ENCODE measurements around the gene CHCHD6.

Gene CHCHD6

GRCh38 chr3:126811530-126811929, 107.5 kb downstream of the CHCHD6 start:
- Histone ChIP-seq H3K4me2 (ENCODE audit: low read depth, low read length, poor library complexity, severe bottlenecking) (no peak overlapping the region), H3K9me3 (ENCODE audit: insufficient read depth, low read length) (no peaks in the 10 kb centered on the region), H3K36me3 (ENCODE audit: low read length) (no peaks in the 10 kb centered on the region), H4K20me1 (ENCODE audit: low read depth, low read length) (no peaks in the 10 kb centered on the region), H3F3A (ENCODE audit: insufficient read depth) (no peaks in the 10 kb centered on the region), H3K79me2 (ENCODE audit: insufficient read depth, low read length) (no peaks in the 10 kb centered on the region), H3K9ac (ENCODE audit: low read length) (no peak overlapping the region), H3K27ac (ENCODE audit: low read depth, low read length) (no peak overlapping the region), H3K27me3 (ENCODE audit: low read length) (no peaks in the 10 kb centered on the region), H3K4me3 (ENCODE audit: insufficient read depth, low read length, poor library complexity, severe bottlenecking) (no peak overlapping the region), H2AFZ (ENCODE audit: low read depth, low read length, severe bottlenecking) (no peak overlapping the region), H3K9me2 (replicated peaks; ENCODE audit: insufficient read depth, low read length) (no peaks in the 10 kb centered on the region)
- no peak for TF ChIP-seq CTCF (IDR thresholded peaks at IDR 0.05; ENCODE audit: insufficient read depth, low read length, poor library complexity, severe bottlenecking)
- TF ChIP-seq EZH2phosphoT487 (conservative IDR thresholded peaks at IDR 0.05; ENCODE audit: low read length), result no peak

DNA sequence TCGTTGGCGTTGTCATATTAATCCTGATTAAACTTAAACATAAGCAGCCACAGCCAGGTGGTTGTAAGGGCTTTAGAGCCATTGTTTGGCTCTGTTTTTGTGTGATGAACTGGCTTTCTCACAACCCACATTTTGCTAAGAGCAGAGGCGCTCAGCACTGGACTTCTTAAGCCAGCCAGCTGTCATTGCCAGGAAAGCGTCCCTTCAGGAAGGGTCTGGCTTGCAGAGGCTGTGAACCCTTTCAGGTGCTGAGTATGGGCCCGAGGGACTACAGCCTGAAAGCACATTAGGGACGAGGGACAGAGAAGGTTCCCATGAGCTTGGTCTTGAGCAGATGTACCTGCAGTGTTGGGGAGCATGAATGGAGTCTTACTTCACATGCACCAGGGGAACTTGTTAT, 112.3 kb downstream of the CHCHD6 start:
- Histone ChIP-seq H3K27ac (ENCODE audit: low read depth, low read length) (no peak overlapping the region), H4K20me1 (ENCODE audit: low read depth, low read length) (no peaks in the 10 kb centered on the region), H3K9ac (ENCODE audit: low read length) (no peak overlapping the region), H3K9me2 (replicated peaks; ENCODE audit: insufficient read depth, low read length) (no peaks in the 10 kb centered on the region), H3K4me3 (ENCODE audit: insufficient read depth, low read length, poor library complexity, severe bottlenecking) (no peak overlapping the region), H2AFZ (ENCODE audit: low read depth, low read length, severe bottlenecking) (no peak overlapping the region), H3K9me3 (ENCODE audit: insufficient read depth, low read length) (no peaks in the 10 kb centered on the region), H3K79me2 (ENCODE audit: insufficient read depth, low read length) (no peaks in the 10 kb centered on the region), H3K27me3 (ENCODE audit: low read length) (no peaks in the 10 kb centered on the region), H3F3A (ENCODE audit: insufficient read depth) (no peaks in the 10 kb centered on the region), H3K4me2 (ENCODE audit: low read depth, low read length, poor library complexity, severe bottlenecking) (no peak overlapping the region), H3K36me3 (ENCODE audit: low read length) (no peaks in the 10 kb centered on the region)
- TF ChIP-seq EZH2phosphoT487 (conservative IDR thresholded peaks at IDR 0.05; ENCODE audit: low read length) (no peak), CTCF (IDR thresholded peaks at IDR 0.05; ENCODE audit: insufficient read depth, low read length, poor library complexity, severe bottlenecking) (no peak)

DNA sequence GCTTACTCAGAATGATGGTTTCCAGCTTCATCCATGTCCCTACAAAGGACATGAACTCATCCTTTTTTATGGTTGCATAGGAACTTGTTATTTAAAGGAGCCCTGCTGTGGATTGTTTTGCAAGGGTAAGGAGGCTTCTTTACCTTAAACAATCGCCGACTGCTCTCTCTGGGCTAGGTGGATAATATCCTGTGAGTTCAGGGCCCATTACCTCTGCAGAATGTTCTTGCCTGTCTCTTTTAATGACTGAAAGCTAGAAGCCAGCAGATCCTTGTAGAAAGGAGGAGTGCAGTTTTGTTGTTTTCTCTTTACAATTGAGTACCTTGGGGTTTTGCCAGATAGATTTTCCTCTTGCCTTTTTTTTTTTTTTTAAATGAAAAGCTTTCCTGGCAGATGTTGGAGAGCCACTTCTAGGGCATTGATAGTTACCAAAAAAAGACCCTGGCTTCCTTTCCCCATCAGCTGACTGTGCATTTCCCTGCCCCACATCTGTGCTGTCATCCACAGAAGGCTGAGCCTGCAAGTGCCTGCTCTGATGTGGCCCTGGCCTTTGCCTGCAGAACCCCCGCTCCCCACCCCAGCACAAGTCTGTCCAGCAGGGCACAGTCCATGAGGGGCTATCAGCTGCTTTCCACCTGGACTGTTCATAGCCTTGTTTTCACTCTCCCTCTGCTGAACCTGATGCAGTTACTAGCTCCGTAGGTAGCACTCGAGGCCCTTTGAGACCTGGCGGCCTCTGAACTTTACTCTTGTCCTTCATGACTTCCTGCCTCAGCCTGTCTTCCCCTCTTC, 113.1 kb downstream of the CHCHD6 start:
- no peaks in the 10 kb centered on the region for H3K79me2 ChIP-seq (ENCODE audit: insufficient read depth, low read length)
- H3K9me2 ChIP-seq (replicated peaks; ENCODE audit: insufficient read depth, low read length), result no peaks in the 10 kb centered on the region
- no peaks in the 10 kb centered on the region for H4K20me1 ChIP-seq (ENCODE audit: low read depth, low read length)
- no peaks in the 10 kb centered on the region for H3K27me3 ChIP-seq (ENCODE audit: low read length)
- H3K27ac ChIP-seq (ENCODE audit: low read depth, low read length), result no peak overlapping the region
- no peaks in the 10 kb centered on the region for H3F3A ChIP-seq (ENCODE audit: insufficient read depth)
- H3K9ac ChIP-seq (ENCODE audit: low read length), result no peak overlapping the region
- no peak overlapping the region for H2AFZ ChIP-seq (ENCODE audit: low read depth, low read length, severe bottlenecking)
- TF ChIP-seq EZH2phosphoT487 (conservative IDR thresholded peaks at IDR 0.05; ENCODE audit: low read length), result no peak
- no peak for TF ChIP-seq CTCF (IDR thresholded peaks at IDR 0.05; ENCODE audit: insufficient read depth, low read length, poor library complexity, severe bottlenecking)
- no peaks in the 10 kb centered on the region for H3K36me3 ChIP-seq (ENCODE audit: low read length)
- H3K9me3 ChIP-seq (ENCODE audit: insufficient read depth, low read length), result peaks cover 2% of the 10 kb centered on the region; the same call in 1 of the 2 replicates
- H3K4me3 ChIP-seq (ENCODE audit: insufficient read depth, low read length, poor library complexity, severe bottlenecking), result no peak overlapping the region
- H3K4me2 ChIP-seq (ENCODE audit: low read depth, low read length, poor library complexity, severe bottlenecking), result no peak overlapping the region
